ENCODE results near the gene TFG.
"Not testable (repeated sequence)": the region's sequence is repeated elsewhere in the genome, so short reads cannot be mapped to it uniquely, and the experiment has no call there.

The TFG gene

GRCh38 chr3:100708989-100709841 lies at the start of gene TFG:
TSS of gene TFG (plus strand) at chr3:100709494. CDS start at chr3:100713686, 4,192 bp downstream.
- DNase-seq (ENCODE audit: low read depth), result peak; percentile 95

GRCh38 chr3:100661294-100661693 lies 48.0 kb upstream of the TFG start:
- not testable (repeated sequence) for DNase-seq (ENCODE audit: low read depth)

GRCh38 chr3:100662113-100662823 lies 47.0 kb upstream of the TFG start:
- DNase-seq (ENCODE audit: low read depth), result no peak

- DNase-seq (ENCODE audit: low read depth), result peak; percentile 16
These were observed 44.1 kb upstream of the TFG start for GRCh38 chr3:100665230-100665629.

GRCh38 chr3:100666699-100667098 lies 42.6 kb upstream of the TFG start:
- DNase-seq (ENCODE audit: low read depth), result not testable (repeated sequence)

- not testable (repeated sequence) for DNase-seq (ENCODE audit: low read depth)
These were observed 42.0 kb upstream of the TFG start for GRCh38 chr3:100667316-100667715.

- DNase-seq (ENCODE audit: low read depth), result not testable (repeated sequence)
These were observed 38.3 kb upstream of the TFG start for GRCh38 chr3:100670995-100671394.

- no peak for DNase-seq (ENCODE audit: low read depth)
These were observed 27.8 kb upstream of the TFG start for GRCh38 chr3:100681496-100681895.

GRCh38 chr3:100682056-100682853 lies 27.0 kb upstream of the TFG start:
- DNase-seq (ENCODE audit: low read depth), result no peak

- DNase-seq (ENCODE audit: low read depth), result no peak
These were observed 26.2 kb upstream of the TFG start for GRCh38 chr3:100682854-100683760.

GRCh38 chr3:100693225-100693624 lies 16.1 kb upstream of the TFG start:
- no peak for DNase-seq (ENCODE audit: low read depth)

GRCh38 chr3:100695696-100696095 lies 13.6 kb upstream of the TFG start:
- no peak for DNase-seq (ENCODE audit: low read depth)

- DNase-seq (ENCODE audit: low read depth), result no peak
These were observed 13.1 kb upstream of the TFG start for GRCh38 chr3:100696161-100696560.

- no peak for DNase-seq (ENCODE audit: low read depth)
These were observed 12.1 kb upstream of the TFG start for GRCh38 chr3:100697172-100697571.

GRCh38 chr3:100697723-100698285 lies 11.5 kb upstream of the TFG start:
- no peak for DNase-seq (ENCODE audit: low read depth)

GRCh38 chr3:100698736-100699135 lies 10.6 kb upstream of the TFG start:
- DNase-seq (ENCODE audit: low read depth), result no peak

- no peak for DNase-seq (ENCODE audit: low read depth)
These were observed 8.6 kb upstream of the TFG start for GRCh38 chr3:100700708-100701107.

- DNase-seq (ENCODE audit: low read depth), result no peak
These were observed 7.0 kb upstream of the TFG start for GRCh38 chr3:100702082-100702979.

- no peak for DNase-seq (ENCODE audit: low read depth)
These were observed 6.3 kb upstream of the TFG start for GRCh38 chr3:100702980-100703345.

- DNase-seq (ENCODE audit: low read depth), result no peak
These were observed 5.4 kb upstream of the TFG start for GRCh38 chr3:100703865-100704264.

Measured in stimulated activated CD4-positive, alpha-beta T cell treated with anti-CD3 and anti-CD28 coated beads, Interleukin-2, amount 100 ng/mL, for 4 hours (primary cell).